GM18870 (cell line): ENCODE results near the gene SLC13A3.

Experiments
- ATAC-seq: cut with Tn5 transposase; IDR thresholded peaks from one replicate; pipeline ENCODE4 v1.9.1; 2021; ENCODE audit warnings: moderate library complexity; ENCODE audit not compliant: unreplicated experiment

SLC13A3 gene

DNA sequence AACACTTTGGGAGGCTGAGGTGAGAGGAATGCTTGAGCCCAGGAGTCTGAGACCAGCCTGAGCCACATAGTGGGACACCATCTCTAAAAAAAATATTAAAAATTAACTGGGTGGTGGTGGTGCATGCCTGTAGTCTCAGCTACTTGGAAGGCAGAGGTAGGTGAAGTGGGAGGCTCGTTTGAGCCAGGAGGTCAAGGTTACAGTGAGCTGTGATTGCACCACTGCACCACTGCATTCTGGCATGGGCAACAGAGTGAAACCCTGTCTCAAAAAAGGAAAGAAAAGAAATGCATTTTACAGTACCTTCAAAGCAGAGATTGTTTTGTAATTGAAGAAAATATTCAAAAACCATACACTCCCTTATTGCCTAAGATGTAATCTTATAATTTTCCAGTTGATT, 107.3 kb downstream of the SLC13A3 start:
- no peak for ATAC-seq

DNA sequence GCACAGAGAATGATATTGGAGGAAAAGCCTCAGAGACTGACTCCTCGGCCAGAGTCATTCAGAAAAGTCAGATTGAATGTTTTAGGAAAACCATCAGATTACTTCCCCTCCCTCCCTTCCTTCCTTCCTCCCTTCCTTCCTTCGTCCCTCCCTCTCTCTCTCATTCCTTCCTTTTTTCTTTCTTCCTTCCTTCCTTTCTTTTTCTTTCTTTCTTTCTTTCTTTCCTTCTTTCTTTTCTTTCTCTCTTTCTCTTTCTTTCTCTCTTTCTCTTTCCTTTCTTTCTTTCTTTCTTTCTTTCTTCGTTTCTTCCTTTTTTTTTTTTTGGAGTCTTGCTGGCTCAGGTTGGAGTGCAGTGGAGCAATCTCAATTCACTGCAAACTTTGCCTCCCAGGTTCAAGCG, 108.2 kb downstream of the SLC13A3 start:
- ATAC-seq: no peak

DNA sequence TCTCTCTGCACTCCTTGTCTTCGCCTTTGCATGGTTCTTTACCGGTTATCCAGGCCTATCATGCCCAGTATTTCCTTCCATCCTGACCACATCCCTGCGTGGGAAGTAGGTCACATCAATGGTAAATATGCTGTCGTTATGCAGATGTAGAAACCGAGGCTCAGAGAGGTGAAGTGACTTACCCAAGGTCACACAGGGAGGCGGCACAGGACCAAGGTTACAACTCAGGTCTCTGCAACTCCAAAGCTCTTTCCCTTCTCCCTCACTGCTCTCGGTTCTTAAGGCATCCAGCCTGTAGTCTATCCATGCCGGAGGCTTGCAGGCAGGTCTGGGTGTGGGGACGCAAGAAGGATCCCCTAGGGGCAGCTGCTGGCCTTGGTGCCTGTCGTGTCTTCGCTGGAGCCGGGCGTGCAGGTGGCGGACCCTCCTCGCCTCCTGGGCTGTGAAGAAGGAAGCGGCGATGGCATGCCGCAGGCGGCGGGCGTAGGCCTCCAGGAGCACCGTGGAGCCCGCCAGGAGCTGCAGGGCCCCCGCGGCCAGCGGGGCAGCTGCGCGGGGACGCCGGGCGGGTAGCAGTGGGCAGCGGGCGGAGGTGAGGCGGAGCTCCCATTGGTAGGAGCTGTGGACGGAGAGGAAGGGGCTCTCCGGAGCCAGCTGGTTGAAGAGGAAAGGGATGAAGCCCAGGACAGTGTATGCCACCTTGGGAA, 109.9 kb downstream of the SLC13A3 start:
- ATAC-seq: no peak

DNA sequence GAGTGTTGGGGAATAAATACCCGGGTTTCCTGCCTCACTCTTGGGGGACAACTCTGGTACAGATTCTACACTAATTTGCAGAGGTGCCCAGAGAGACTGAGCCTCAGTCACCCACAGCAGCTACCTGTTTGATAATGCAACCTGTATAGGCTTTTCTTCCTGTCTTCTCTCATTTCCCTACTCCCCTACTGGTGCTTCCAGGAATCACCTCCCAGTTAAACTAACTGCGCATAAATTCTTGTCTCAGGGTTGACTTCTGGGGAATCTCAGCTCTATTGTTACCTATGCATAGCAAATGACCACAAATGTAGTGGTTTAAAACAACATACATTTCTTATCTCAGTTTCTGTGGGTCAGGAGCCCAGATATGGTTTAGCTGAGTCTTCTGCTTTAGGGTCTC, 112.1 kb downstream of the SLC13A3 start:
- no peak for ATAC-seq

DNA sequence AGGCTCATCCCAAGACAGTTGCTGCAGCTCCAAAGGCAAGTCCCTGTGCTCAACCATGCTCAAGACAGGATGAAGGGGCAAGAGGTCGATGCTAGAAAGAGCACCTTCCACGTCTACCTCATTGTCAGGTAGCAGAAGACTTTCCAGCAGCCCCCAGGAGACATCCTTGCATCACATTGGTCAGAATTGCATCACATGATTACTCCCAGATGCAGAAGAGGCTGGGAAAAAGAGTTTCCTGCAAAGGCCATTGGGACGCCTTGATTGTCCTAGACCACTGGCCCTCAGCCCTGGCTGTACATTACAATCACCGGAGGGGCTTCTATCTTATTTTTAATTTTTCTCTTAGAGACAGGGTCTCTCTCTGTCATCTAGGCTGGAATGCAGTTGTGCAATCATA, 120.6 kb downstream of the SLC13A3 start:
- ATAC-seq: no peak

DNA sequence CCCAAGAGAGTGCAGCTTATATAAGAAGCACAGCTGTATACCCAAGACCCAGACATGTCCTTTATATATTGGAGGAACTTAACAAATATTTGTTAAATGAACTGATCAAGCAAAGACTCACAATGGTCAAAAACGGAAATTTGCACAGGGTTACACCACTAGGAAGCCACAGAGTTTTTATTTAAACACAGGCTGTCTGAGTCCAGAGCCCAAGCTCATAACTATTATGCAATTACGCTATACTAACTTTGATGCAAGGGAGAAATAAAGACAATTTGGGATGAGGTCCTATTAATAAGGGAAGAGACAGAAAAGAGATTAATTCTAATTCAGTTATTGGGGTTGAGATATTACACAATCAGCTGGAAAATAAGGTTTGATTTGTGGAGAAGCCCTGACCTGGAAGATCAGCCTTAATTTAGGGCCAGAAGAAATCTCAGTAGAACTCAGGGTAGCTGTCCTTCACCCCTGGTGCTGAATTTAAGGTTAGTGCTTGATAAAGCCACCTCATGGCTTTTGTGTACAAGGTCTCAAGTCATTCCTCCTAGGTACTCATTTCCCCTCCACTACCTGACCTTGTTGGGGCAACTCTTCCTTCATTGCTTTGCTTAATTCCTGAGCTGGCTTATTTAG, 127.4 kb downstream of the SLC13A3 start:
- no peak for ATAC-seq

DNA sequence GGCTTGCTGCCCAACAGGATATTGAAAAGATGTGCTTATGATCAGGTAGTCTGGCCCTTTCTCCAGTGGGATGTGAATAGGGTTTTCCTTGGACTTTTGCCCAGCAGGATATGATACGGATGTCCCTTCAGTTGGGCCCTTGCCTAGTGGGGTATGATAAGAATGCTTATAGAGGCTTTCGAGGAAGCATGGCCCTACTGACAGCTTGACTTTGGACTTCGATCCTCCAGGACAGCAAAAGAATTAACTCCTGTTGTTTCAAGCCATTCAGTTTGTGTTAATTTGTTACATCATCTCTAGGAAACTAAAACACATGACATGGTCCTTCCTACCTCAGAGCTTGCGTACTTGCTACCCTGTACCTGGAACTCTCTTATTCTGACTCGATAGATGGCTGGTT, 128.2 kb downstream of the SLC13A3 start:
- no peak for ATAC-seq

DNA sequence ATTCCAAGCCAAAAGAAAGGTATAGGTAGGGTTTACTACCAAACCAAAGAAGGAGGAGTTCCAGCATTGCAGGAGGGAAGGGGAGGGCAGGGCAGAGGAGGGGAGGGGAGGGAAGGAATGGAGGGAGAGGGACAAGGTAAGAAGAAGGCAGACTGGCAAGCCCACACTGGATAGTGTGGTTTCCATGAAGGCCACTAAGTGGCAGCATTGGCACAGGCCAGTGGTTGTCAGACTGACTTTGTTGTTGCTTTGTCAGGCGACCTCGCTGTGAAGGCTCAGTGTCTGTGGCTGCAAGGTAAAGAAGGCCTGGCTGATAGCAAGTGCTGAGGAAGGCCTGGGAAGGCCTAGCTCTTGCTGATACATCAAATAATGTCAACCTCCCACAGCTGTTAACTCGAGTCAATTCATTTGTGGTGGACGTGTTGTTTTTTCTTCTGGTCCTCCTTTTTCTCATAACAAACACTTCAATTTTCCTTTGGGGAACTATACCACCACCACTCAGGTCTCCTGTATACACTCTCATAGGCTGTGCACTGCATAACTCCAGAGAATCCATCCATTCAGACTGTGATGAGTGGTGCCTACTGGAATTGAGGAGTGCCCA, 130.2 kb downstream of the SLC13A3 start:
- no peak for ATAC-seq

DNA sequence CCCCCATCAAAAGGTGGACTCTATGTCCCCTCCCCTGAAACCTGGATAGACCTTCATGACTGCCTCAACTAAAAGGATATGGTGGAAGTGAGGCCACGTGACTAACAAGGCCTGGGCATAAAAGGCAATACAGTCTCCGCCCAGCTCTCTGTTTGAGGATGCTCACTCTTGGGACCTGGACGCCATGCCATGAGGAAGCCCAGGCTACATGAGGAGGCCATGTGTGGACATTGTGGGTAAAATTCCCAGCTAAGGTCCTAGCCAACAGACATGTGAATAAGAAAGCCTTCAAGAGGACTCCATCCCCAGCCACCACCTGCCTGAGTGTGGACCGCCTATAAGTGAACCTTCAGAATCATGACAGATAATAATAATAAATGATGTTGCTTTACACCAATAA, 130.7 kb downstream of the SLC13A3 start:
- no peak for ATAC-seq

DNA sequence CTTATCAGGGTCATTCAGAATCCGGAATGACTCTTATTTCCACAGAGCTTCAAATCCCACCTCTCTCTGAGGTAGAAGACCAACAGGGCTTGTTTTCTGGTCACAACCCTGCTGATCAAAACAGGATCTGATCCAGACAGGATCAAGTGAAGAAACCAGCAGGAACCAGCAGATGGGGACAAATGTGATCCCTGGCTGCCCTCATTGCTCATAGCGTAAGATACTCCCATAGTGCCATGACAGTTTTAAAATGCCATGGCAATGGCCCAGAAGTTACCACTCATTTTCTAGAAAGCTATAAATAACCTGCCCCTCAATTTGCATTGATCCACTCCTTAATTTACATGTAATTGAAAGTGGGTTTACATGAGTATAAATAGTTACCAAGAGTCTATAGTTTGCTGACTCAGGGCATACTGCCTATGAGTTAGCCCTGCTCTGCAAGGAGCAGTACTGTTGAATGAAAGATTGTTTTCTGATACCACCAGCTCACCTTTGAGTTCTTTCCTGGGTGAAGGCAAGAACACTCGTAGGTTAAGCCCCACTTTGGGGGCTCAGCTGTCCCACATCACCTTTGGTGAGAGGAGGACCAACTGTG, 131.7 kb downstream of the SLC13A3 start:
- no peak for ATAC-seq

DNA sequence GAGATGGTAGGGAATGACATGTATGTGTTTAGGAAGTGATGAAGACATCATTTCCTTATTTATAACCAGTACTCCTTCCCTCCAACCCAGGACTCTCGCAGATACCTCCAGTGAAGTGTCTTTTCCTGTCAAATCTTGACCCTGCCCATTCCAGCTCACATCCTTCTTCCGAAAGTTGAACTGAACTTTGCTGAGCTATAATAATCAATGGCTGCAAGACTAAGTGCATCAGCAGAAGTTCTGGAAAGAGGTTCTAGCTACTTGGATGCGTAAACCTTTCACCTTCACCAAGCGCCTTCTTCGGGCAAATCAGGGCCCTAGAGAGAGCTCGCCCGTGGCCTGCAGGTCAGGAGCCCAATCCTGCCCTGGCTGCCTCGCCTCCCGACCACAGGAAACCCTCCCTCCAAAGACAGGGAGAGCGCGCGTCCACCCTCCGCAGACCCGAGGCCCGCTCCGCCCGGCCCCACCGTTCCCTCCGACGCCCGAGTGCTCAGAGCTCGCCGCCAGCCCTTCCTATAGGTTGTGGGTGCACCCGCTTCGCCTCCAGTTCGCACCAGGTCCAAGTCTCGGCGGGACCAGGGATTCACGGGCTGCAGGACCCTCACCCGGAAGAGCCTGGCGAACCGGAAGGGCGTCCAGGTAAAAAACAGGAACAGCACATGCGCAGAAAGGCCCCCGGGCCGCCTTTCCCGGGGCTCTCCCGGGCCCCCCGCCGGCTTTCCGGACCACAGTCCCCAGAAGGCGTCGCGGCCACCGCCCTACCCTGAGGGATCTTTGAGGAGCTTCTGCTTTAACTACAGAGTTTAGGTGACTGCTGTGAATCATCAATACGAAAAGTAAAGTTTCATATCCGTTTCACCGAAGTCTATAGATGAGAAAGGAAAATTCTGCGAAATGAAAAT, 138.1 kb downstream of the SLC13A3 start, which contains the start of gene ZNF334:
Gene ZNF334, minus strand, starts transcription at position 617 of the 902 bp plus-strand sequence. CDS start 1,457 bp downstream, outside the sequence.
- no peak for ATAC-seq

DNA sequence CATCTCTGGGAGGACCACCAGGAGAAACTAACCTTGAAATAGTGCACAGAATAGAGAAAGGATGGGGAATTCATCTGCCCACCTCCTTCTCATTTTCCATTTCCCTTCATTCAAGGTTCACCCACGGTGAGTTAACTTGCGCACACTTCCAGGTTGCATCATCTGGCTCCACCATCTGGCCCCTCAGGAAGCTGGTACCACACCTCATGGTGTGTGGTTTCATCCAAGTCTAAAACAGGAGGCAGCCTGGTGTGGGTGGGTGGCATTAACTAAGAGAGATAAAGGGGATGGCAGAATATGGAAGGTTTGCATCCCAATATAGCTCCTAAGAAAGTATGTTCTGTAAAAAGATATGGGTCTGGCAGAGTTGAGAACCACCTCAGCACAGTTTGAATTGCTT, 141.7 kb downstream of the SLC13A3 start:
- ATAC-seq: no peak
